Endothelial cell (in vitro differentiated cells): ENCODE data around the gene IGFN1. TPM values are rescaled to one million over a fixed set of nuclear protein-coding genes. Genes with fewer than 3 reads are reported as not detected.

Experiments used
- DNase-seq: peaks from one replicate; pipeline ENCODE4 v3.0.0; 2021; ENCODE audit warnings: low spot score
- H3K27ac Mint-ChIP-seq: one replicate; pipeline ENCODE4 v1.8.0; 2021; ENCODE audit warnings: mixed read lengths, inconsistent platforms; ENCODE audit not compliant: unreplicated experiment
- H3K27me3 Mint-ChIP-seq: one replicate; pipeline ENCODE4 v1.8.0; 2021; ENCODE audit warnings: mild to moderate bottlenecking, moderate library complexity, mixed read lengths, inconsistent platforms; ENCODE audit not compliant: unreplicated experiment
- H3K36me3 Mint-ChIP-seq: one replicate; pipeline ENCODE4 v1.8.0; 2021; ENCODE audit warnings: mild to moderate bottlenecking, low read depth, mixed read lengths, inconsistent platforms; ENCODE audit not compliant: unreplicated experiment
- H3K4me1 Mint-ChIP-seq: one replicate; pipeline ENCODE4 v1.8.0; 2021; ENCODE audit warnings: mild to moderate bottlenecking, mixed read lengths, inconsistent platforms; ENCODE audit not compliant: unreplicated experiment
- H3K4me3 Mint-ChIP-seq: one replicate; pipeline ENCODE4 v1.8.0; 2021; ENCODE audit warnings: mild to moderate bottlenecking, mixed read lengths, inconsistent platforms; ENCODE audit not compliant: unreplicated experiment
- H3K9me3 Mint-ChIP-seq: one replicate; pipeline ENCODE4 v1.8.0; 2021; ENCODE audit warnings: mixed read lengths, inconsistent platforms; ENCODE audit not compliant: unreplicated experiment
- CTCF ChIP-seq: fragments of 200-600 bp; sonication (generic); IDR thresholded peaks from one replicate; pipeline ENCODE4 v1.5.0; 2021; ENCODE audit warnings: antibody characterized with exemption; ENCODE audit not compliant: unreplicated experiment
- total RNA-seq: library from RNA; stranded (reverse); fragmentation: NEBNext Ultra II Directional; extraction: Animal tissue kit (Norgen Biotek cat#: 25700); gene quantifications from one replicate; pipeline ENCODE4 v1.2.1, GENCODE V29; 2021; ENCODE audit not compliant: unreplicated experiment

Gene IGFN1
- total RNA-seq, 1 donor from 2014 or later = not detected

DNA sequence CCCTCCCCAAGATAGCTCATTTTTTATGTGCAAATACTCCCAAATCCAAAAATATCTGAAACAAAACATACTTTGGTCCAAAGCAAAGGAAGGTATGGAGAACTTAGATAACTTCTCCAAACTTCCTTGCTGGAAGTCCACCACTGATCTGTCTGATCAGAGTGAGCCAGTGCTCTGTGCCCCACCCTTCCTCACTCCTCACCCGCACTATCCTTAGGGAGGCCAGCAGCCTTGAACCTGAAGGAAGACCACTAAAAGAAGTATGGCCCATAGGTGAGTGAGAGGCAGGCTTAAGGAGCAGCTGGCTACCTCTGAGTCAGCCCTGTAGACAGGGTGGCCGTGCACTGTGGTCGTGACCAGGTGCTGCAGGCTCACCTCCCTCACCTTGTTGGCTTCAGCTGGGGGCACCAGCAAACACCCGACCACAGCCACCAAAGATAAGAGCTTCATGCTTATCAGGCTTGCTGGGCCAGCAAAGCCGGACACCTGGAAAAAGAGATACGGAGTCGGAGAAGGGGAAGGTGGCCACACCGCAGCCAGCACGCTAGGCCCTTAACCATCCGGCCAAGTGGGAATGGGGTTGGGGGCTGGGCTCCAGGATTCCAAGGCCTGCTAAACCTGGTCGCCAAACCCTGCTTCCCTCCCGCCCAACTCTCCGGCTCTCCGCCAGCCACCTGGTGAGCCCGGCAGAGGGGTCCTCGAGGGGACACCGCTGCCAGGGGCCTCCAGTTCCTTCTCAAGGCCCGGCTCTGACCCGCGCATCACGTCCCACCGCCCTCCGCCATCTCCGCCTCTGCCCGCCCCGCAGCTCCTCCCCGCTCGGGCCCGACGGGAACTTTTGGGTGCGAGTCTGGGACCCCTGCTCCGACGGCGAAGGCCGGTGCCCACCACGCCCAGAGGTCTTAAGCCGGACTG, 36.9 kb upstream of the IGFN1 start:
- H3K9me3 Mint-ChIP-seq = no peaks in the 10 kb centered on the region
- no peak for TF ChIP-seq CTCF

DNA sequence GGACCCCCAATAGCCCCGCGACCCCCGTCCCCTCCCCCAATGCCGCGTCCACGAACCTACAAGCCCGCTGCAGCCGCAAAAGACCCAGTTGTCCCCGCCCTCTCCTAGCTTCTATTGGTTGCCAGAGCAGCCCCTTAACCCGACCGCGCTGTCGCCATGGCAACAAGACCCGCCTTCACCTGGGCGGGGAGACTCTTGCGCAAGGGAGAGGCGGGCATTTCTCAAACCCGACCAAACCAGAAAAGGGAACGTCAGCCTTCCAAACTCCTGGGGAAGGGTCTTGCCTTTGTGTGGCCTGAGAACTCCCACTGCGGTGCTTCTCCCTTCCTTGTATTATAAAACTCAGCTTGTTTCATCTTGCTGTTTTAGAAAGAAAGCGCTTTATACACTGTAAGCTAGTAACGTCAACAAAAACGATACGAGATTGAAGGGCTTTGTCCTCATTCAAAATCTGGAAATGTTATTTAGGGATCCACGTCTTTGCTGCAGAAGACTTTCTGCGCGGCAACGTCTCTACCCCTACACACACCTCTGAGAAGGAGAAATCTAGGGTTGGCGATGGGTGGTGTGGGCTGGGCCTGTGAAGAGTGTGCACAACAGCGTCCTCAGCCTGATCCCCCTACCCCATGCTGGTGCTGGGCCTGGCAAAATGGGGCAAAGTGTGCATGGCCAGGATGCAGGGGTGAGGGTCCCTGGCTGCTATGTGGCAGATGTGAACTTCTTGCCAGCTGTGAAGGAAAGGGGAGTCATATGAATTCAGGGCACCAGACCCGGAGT, 36.0 kb upstream of the IGFN1 start, which contains the start of gene TMEM9:
Gene TMEM9, minus strand, starts transcription at position 86 of the 777 bp plus-strand sequence. CDS start 551 bp downstream, outside the sequence.
- H3K27ac Mint-ChIP-seq = peak within 1 kb of the TSS; percentile 96
- peak within 1 kb of the TSS; percentile 93 for H3K4me3 Mint-ChIP-seq
- H3K27me3 Mint-ChIP-seq = peaks cover 8% of the 10 kb centered on the region
- peak; percentile 99 for DNase-seq
- peaks cover 14% of the 10 kb centered on the region for H3K36me3 Mint-ChIP-seq
- no peak for TF ChIP-seq CTCF
- peaks cover 5% of the 10 kb centered on the region for H3K4me1 Mint-ChIP-seq
- no peaks in the 10 kb centered on the region for H3K9me3 Mint-ChIP-seq

More for the DNA sequence above, 36.9 kb upstream of the IGFN1 start:
- Mint-ChIP-seq H3K27me3 (peaks cover 7% of the 10 kb centered on the region), H3K4me1 (peaks cover 5% of the 10 kb centered on the region), H3K4me3 (peak overlapping the region; percentile 93), H3K36me3 (peaks cover 20% of the 10 kb centered on the region), H3K27ac (peak overlapping the region; percentile 96)
- no peak for DNase-seq

GRCh38 chr1:201155354-201155753, 35.3 kb upstream of the IGFN1 start:
- DNase-seq = no peak
- peaks cover 5% of the 10 kb centered on the region for H3K4me1 Mint-ChIP-seq
- peaks cover 14% of the 10 kb centered on the region for H3K36me3 Mint-ChIP-seq
- no peak overlapping the region for H3K4me3 Mint-ChIP-seq
- H3K9me3 Mint-ChIP-seq = no peaks in the 10 kb centered on the region
- H3K27ac Mint-ChIP-seq = no peak overlapping the region
- peaks cover 8% of the 10 kb centered on the region for H3K27me3 Mint-ChIP-seq
- no peak for TF ChIP-seq CTCF

- H3K27me3 Mint-ChIP-seq = peaks cover 8% of the 10 kb centered on the region
- no peaks in the 10 kb centered on the region for H3K9me3 Mint-ChIP-seq
- peaks cover 8% of the 10 kb centered on the region for H3K36me3 Mint-ChIP-seq
- no peak for DNase-seq
- no peak overlapping the region for H3K27ac Mint-ChIP-seq
- no peak overlapping the region for H3K4me3 Mint-ChIP-seq
- no peak for TF ChIP-seq CTCF
- H3K4me1 Mint-ChIP-seq = peaks cover 5% of the 10 kb centered on the region
Measured at GRCh38 chr1:201156346-201156745, 34.3 kb upstream of the IGFN1 start.
